Naive thymus-derived CD8-positive, alpha-beta T cell (primary cell): Measurements from ENCODE around the gene AKNA. TPM values are rescaled to one million over a fixed set of nuclear protein-coding genes. Genes with fewer than 3 reads are reported as not detected.

ENCODE experiments used
- ATAC-seq, 2 donors: fragments of 150-1000 bp; cut with Tn5 transposase in 1 of 2; sonication (Bioruptor Pico), chemical (Tn5 transposase) in 1 of 2; 1 replicate in 1 of 2; 2 replicates in 1 of 2; pipeline ENCODE4 v1.10.0; 2021; ENCODE audit warnings: mild to moderate bottlenecking in 2 of 2, moderate library complexity in 2 of 2
- POLR2A ChIA-PET: fragments of 350-600 bp; sonication (Branson Sonifier 250); formaldehyde crosslinking; loops from one replicate; lab custom pipeline; 2021; ENCODE audit warnings: antibody characterized with exemption; lab: Charles Lee
- DNase-seq, 10 donors: peaks; one replicate each; pipeline versions ENCODE4 v3.0.0 to v3.0.0-alpha.2; 2020 to 2022
- H3K27ac Mint-ChIP-seq, 10 donors: one replicate each; pipeline ENCODE4 v1.8.0; 2020 to 2022; ENCODE audit warnings: mild to moderate bottlenecking in 10 of 10, mixed read lengths in 10 of 10, moderate library complexity in 4 of 10, inconsistent platforms in 1 of 10
- H3K27me3 Mint-ChIP-seq, 5 donors: one replicate each; pipeline ENCODE4 v1.8.0; 2021 to 2022; ENCODE audit warnings: mixed read lengths in 5 of 5
- H3K36me3 Mint-ChIP-seq, 3 donors: one replicate each; pipeline ENCODE4 v1.8.0; 2020 to 2022; ENCODE audit warnings: mixed read lengths in 3 of 3, mild to moderate bottlenecking in 2 of 3, inconsistent platforms in 1 of 3
- H3K4me1 Mint-ChIP-seq, 4 donors: one replicate each; pipeline ENCODE4 v1.8.0; 2021 to 2022; ENCODE audit warnings: mixed read lengths in 4 of 4
- H3K4me3 Mint-ChIP-seq, 10 donors: one replicate each; pipeline ENCODE4 v1.8.0; 2020 to 2022; ENCODE audit warnings: mild to moderate bottlenecking in 10 of 10, mixed read lengths in 10 of 10, moderate library complexity in 6 of 10, inconsistent platforms in 1 of 10
- H3K9me3 Mint-ChIP-seq, 9 donors: one replicate each; pipeline ENCODE4 v1.8.0; 2020 to 2022; ENCODE audit warnings: mixed read lengths in 9 of 9, mild to moderate bottlenecking in 3 of 9, inconsistent platforms in 1 of 9, moderate library complexity in 1 of 9
- polyA plus RNA-seq, 3 donors: library from polyadenylated mRNA; unstranded; fragments of 300-500 nt; fragmentation: Illumina TruSeq; gene quantifications; one replicate each; pipeline ENCODE4 v1.2.3, GENCODE V29; 2021
- total RNA-seq, 8 experiments: library from RNA in 2 of 8; stranded (reverse) in 2 of 8; gene quantifications; one replicate each; pipeline ENCODE4 v1.2.3 and lab custom pipeline; 2021 to 2026

Gene AKNA
- total and polyA plus RNA-seq, 5 experiments from 2014 or later = 12.7 to 430 (median 31.6) TPM

DNA sequence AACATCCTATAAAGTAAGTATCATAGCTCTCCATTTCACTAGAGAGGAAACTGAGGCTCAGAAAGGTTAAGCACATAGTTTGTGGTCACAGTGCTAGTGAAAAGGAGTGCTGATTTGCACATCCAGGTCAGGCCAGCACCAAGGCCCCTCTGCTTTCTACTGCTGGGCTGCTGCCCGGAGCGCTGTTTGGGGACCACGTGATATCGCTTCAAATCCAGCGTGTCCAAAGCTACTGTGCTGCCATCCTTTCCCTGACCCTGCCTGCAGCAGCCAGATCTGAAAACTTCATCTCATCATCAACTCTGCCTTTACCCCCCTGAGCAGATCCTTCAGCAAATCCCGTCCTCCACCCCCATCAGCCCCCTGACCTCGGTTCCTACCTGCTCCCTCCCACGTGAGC lies 40.7 kb upstream of the AKNA start:
- ATAC-seq (no peak), DNase-seq (no peak)
- H3K27me3 Mint-ChIP-seq = peaks cover 0 to 2% (median 0%) of the 10 kb centered on the region in 5 donors
- H3K4me3 Mint-ChIP-seq = no peak overlapping the region
- H3K27ac Mint-ChIP-seq = no peak overlapping the region
- H3K9me3 Mint-ChIP-seq = no peaks in the 10 kb centered on the region
- no peaks in the 10 kb centered on the region for H3K36me3 Mint-ChIP-seq
- H3K4me1 Mint-ChIP-seq = peaks cover 0 to 3% (median 0%) of the 10 kb centered on the region in 4 donors
- POLR2A ChIA-PET = interaction anchor here (1.0 kb wide), 1 partner anchor 23 kb away, joined by 3 read pairs; no protein-coding TSS in a partner anchor

DNA sequence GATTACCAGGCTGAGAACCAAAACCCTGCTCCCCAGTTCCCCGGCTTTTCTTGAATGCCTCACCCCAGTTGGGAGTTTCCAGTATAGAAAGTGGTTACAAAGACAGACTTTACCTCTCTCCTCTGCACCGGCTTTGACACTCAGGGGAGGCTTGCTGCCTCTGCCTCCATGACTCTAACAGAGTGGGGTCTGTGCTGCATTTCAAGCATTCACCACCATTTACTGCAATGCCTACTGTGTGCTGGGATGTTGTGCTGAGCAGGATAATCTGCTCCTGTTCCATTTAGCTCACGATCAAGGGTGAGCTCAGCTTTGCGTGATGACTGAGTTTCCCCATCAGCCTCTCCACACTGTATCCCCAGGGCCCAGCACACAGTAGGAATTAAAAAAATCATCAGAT lies 39.9 kb upstream of the AKNA start:
- DNase-seq = no peak
- Mint-ChIP-seq H3K4me1 (no peaks in the 10 kb centered on the region), H3K27ac (no peak overlapping the region), H3K4me3 (no peak overlapping the region), H3K36me3 (no peaks in the 10 kb centered on the region), H3K27me3 (peaks cover 0 to 2% (median 0%) of the 10 kb centered on the region in 5 donors), H3K9me3 (no peaks in the 10 kb centered on the region)
- ATAC-seq = no peak
- POLR2A ChIA-PET = interaction anchor here (1.0 kb wide), 1 partner anchor 22 kb away, joined by 3 read pairs; no protein-coding TSS in a partner anchor

DNA sequence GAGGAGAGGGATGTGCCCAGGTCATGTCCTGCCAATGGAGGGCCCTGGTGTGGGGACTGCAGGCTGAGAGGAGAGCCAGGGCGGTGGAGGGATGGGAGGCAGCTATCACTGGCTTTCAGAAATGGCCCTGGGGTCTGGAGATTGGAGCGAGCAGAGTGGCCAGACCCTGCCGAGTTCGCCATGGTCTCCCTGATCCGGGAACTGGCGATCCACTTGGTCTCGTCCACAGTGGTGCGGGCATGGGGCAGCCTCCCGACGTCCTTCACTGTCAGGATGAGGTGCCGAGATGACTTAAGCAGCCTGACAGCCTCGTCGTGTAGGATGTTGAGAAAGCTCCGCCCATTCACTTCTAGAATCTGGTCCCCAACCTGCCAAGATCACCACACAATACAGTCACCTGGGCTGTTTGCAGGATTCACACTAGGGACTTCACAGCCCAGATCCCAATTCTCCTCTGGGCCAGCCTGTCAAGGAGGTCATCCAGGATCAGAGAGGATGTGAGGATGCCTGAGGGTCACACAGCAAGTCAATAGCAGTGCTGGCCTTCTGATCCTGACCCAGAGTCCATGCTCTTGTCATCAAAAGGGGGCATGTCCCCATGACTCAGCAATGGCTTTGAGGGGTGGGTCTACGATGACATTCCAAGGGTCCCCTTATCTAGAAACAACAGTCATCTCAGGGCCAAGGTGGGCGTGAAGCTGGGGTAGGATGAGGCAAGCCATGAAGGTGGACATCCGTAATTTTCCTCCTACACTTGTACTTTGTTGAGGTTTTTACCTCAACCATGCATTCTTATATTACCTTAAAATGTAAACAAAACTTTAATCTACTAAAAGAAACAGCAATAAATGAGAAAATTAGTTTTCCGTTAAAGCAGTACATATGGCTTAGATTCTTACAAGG lies 38.5 kb upstream of the AKNA start:
- Mint-ChIP-seq H3K9me3 (no peaks in the 10 kb centered on the region), H3K27ac (peak overlapping the region in 1 of 10 donors; percentile 67), H3K4me3 (no peak overlapping the region), H3K4me1 (no peaks in the 10 kb centered on the region), H3K36me3 (no peaks in the 10 kb centered on the region), H3K27me3 (peaks cover 0 to 2% (median 0%) of the 10 kb centered on the region in 5 donors)
- POLR2A ChIA-PET = no interaction called here
- DNase-seq = no peak
- no peak for ATAC-seq

DNA sequence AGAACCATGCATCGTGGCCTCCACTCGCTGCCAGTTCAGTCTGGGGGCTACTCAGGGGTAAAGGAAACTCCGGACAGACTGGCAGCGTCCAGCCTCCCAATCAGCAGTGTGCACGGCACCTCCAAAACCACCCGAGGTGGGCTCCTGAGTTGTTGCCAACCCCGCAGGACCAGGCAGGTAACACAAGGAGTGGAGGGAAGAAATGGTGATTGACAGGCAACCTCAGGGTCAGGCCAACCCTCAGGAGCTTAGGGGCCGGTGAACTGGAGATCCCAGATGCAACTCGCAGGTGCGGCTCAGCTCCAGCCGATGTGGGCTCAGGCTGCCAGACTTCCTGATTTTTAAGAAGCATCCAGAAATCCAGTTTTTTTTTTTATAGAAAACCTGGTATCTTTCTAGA lies 37.3 kb upstream of the AKNA start:
- no peaks in the 10 kb centered on the region for H3K36me3 Mint-ChIP-seq
- DNase-seq = no peak
- POLR2A ChIA-PET = no interaction called here
- no peaks in the 10 kb centered on the region for H3K4me1 Mint-ChIP-seq
- H3K9me3 Mint-ChIP-seq = no peaks in the 10 kb centered on the region
- H3K27me3 Mint-ChIP-seq = peaks cover 0 to 2% (median 0%) of the 10 kb centered on the region in 5 donors
- no peak overlapping the region for H3K4me3 Mint-ChIP-seq
- ATAC-seq = no peak
- H3K27ac Mint-ChIP-seq = peak overlapping the region in 1 of 10 donors; percentile 36

DNA sequence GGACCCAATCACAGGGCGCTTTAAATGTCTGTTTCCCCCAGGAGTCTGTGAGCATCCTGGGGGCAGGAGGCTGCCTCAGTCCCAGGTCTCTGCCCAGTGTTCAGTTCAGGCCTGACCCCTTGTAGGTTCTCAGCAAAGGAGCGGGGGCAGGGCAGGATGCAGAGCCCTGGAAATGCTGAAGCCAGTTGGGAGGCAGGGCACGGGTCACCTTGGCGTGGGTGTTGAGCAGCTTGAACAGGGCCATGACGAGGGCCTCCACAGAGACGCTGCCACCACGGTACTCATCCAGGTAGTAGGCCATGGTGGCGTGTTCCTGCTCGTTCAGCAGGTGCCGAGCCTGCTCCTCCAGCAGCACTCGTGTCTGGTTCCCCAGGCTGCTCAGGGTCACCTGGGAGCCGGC lies 36.3 kb upstream of the AKNA start:
- Mint-ChIP-seq H3K9me3 (no peaks in the 10 kb centered on the region), H3K27ac (no peak overlapping the region), H3K27me3 (peaks cover 0 to 2% (median 0%) of the 10 kb centered on the region in 5 donors), H3K36me3 (no peaks in the 10 kb centered on the region), H3K4me3 (no peak overlapping the region), H3K4me1 (peaks cover 0 to 2% (median 0%) of the 10 kb centered on the region in 4 donors)
- no peak for DNase-seq
- no peak for ATAC-seq
- POLR2A ChIA-PET = no interaction called here

DNA sequence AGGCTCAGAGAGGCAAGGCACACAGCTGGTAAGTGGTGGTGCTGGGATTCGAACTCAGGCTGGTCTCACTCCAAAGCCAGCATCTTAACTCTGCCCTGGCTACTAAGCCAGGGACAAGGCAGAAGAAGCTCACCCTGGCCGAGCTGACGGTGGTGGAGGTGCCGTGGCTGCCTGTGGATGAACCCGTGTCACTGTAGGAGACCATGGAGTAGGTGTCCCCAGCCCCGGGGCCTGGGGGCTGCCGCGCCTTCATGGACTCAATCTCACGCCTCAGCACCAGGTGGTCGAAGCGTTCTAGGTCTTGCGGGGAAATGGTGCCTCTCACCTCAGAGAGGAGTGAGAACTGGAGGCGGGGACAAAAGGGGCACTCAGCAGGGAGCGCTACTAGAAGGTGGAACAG lies 35.4 kb upstream of the AKNA start:
- POLR2A ChIA-PET = no interaction called here
- H3K4me1 Mint-ChIP-seq = peaks cover 0 to 6% (median 1%) of the 10 kb centered on the region in 4 donors
- H3K27ac Mint-ChIP-seq = peak overlapping the region in 2 of 10 donors; percentile 22 to 33
- ATAC-seq (no peak), DNase-seq (no peak)
- no peaks in the 10 kb centered on the region for H3K36me3 Mint-ChIP-seq
- H3K4me3 Mint-ChIP-seq = no peak overlapping the region
- peaks cover 0 to 2% (median 0%) of the 10 kb centered on the region in 5 donors for H3K27me3 Mint-ChIP-seq
- no peaks in the 10 kb centered on the region for H3K9me3 Mint-ChIP-seq

DNA sequence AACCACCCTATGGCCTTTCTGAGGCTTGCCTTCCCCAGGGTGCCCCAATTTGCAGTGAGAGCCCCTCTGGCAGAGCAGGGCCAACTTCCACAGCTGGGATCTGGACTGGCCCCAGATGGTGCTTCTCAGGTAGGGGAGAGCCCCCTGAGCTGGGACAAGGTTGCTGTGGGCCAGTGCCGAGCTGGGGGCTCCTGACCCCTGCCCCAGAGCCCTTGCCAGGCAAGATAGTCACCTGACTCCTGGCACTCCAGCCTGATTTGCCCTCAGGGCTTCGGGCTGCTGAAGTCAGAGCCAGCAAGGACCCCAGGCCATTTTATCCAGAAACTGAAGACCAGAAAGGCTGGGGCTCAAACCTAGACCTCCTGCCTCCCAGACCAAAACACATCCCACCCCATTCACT lies 33.4 kb upstream of the AKNA start:
- Mint-ChIP-seq H3K27me3 (peaks cover 0 to 2% (median 0%) of the 10 kb centered on the region in 5 donors), H3K36me3 (no peaks in the 10 kb centered on the region), H3K4me3 (no peak overlapping the region), H3K27ac (no peak overlapping the region), H3K9me3 (no peaks in the 10 kb centered on the region), H3K4me1 (peaks cover 0 to 12% (median 8%) of the 10 kb centered on the region in 4 donors)
- POLR2A ChIA-PET = interaction anchor here (0.5 kb wide), 1 partner anchor 82 kb away, joined by 5 read pairs; no protein-coding TSS in a partner anchor
- ATAC-seq (no peak), DNase-seq (no peak)

DNA sequence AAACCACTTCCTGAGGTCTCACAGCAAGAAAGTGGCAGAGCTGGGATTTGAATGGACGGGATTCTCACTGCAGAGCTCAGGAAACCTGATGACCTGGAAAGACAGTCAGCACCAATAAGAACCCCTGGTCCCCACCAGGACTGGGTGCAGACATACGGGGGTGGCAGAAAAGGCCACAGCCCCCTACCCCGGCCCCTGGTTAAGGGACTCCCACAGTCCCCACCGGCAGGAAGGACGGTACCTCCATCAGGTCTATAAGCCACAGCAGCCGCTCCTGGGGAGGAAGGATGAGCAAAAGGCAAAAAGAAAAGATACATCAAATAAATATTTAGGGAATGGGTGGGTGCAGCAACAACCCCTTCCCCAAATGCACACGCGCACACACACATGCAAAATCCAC lies 32.0 kb upstream of the AKNA start:
- POLR2A ChIA-PET = no interaction called here

DNA sequence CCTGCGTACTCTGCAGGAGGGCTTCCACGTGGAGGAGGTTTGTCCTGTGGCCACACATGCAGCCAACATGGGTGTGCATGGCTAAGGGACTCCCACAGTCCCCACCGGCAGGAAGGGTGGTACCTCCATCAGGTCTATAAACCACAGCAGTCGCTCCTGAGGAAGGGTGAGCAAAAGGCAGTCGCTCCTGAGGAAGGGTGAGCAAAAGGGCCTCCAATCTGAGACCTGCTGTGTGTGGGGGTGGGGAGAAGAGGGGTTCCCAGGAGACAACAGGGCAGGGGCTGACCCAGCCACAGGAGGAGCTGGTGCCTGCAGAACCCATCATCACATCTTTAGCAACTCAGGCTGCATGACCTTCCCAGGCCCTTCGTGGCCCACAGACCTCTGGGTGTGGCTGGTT lies 30.3 kb upstream of the AKNA start:
- ATAC-seq (no peak), DNase-seq (no peak)
- Mint-ChIP-seq H3K27ac (peak overlapping the region in 4 of 10 donors; percentile 43 to 67 (median 48)), H3K9me3 (no peaks in the 10 kb centered on the region), H3K27me3 (no peaks in the 10 kb centered on the region), H3K4me3 (peak overlapping the region in 1 of 10 donors; percentile 8), H3K36me3 (no peaks in the 10 kb centered on the region), H3K4me1 (peaks cover 0 to 12% (median 8%) of the 10 kb centered on the region in 4 donors)
- POLR2A ChIA-PET = no interaction called here

More for the DNA sequence above, 32.0 kb upstream of the AKNA start:
- ATAC-seq (no peak), DNase-seq (no peak)
- Mint-ChIP-seq H3K27me3 (peaks cover 0 to 2% (median 0%) of the 10 kb centered on the region in 5 donors), H3K36me3 (no peaks in the 10 kb centered on the region), H3K4me3 (no peak overlapping the region), H3K9me3 (no peaks in the 10 kb centered on the region), H3K27ac (no peak overlapping the region), H3K4me1 (peaks cover 0 to 12% (median 8%) of the 10 kb centered on the region in 4 donors)

DNA sequence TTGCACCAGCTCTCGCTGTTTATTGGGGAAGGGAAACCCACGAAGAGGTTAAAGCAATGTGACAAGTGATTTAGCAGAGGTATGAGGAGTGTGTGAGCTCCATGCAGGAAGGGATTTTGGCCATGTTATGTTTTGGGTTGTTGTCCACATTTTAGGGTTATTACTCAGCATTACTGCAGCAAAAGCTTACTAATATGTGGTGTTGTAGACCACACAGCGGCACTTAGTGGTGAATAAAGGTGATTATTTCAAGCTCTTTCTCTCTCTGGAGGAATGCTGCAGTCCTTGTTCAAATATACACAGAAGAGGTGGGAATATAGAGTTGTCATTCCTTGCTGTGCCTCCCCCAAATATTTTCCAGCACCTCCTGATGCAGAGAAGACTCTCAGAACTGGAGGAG lies 29.7 kb upstream of the AKNA start:
- Mint-ChIP-seq H3K4me1 (peaks cover 0 to 12% (median 8%) of the 10 kb centered on the region in 4 donors), H3K36me3 (no peaks in the 10 kb centered on the region), H3K4me3 (no peak overlapping the region), H3K27me3 (no peaks in the 10 kb centered on the region), H3K27ac (peak overlapping the region in 3 of 10 donors; percentile 43 to 67 (median 49)), H3K9me3 (no peaks in the 10 kb centered on the region)
- POLR2A ChIA-PET = no interaction called here
- no peak for DNase-seq
- ATAC-seq = no peak

DNA sequence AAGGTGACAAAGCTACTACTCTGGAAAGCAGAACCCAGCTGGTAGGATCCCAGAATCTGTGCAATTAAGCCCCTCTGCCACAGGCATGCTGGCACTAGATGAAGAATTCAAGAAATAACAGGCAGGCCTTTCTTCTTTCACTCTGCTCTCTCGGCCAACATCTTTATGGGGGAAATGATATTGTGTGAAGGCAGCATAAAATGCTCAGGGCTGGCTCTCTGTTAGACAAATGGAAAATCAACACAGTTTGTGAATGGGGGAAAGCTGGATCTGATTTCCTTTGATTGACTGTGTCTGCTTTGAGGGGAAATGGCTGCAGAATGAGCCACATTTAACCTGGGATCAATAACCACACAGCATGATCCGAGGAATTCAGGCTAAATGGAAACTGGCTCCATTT lies 29.1 kb upstream of the AKNA start:
- Mint-ChIP-seq H3K9me3 (no peaks in the 10 kb centered on the region), H3K27me3 (no peaks in the 10 kb centered on the region), H3K27ac (peak overlapping the region in 1 of 10 donors; percentile 60), H3K4me3 (no peak overlapping the region), H3K36me3 (no peaks in the 10 kb centered on the region), H3K4me1 (peaks cover 0 to 12% (median 8%) of the 10 kb centered on the region in 4 donors)
- POLR2A ChIA-PET = no interaction called here
- no peak for ATAC-seq
- DNase-seq = no peak

DNA sequence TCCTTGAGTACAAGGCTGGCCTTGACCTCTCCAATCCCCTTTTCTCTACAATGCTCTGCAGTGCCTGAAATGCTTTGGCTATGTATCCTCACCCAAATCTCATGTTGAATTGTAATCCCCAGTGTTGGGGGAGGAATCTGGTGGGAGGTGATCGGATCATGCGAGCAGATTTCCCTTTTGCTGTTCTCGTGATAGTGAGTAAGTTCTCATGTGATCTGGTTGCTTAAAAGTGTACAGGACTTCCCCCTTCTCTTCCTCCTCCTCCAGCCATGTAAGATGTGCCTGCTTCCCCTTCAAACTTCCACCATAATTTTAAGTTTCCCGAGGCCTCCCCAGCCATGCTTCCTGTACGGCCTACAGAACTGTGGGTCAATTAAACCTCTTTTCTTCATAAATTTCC lies 28.5 kb upstream of the AKNA start:
- POLR2A ChIA-PET = interaction anchor here (0.6 kb wide), 1 partner anchor 31 kb away, joined by 4 read pairs; no protein-coding TSS in a partner anchor
- ATAC-seq = no peak
- no peak for DNase-seq
- peak overlapping the region in 1 of 10 donors; percentile 12 for H3K27ac Mint-ChIP-seq
- no peak overlapping the region for H3K4me3 Mint-ChIP-seq
- no peaks in the 10 kb centered on the region for H3K27me3 Mint-ChIP-seq
- no peaks in the 10 kb centered on the region for H3K9me3 Mint-ChIP-seq
- no peaks in the 10 kb centered on the region for H3K36me3 Mint-ChIP-seq
- peaks cover 0 to 12% (median 8%) of the 10 kb centered on the region in 4 donors for H3K4me1 Mint-ChIP-seq

DNA sequence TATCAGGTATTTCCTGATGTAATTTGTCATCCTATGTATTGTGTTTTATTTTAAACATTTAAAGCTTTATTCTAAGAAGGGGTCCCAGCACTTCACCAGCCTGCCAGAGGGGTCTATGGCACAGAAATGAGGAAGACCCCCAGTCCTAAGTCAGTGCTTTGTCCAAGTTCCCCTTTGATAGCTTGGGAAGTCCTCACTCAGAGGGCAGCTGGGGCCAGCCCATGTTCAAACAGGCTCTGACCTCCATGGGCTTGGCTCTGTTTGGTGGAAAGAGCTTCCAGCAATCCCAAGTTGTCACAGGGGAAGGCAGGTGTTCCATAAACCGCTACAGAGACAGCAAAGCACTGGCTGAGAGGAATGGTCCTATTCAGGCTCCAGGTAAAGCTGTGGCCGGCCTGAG lies 26.6 kb upstream of the AKNA start:
- POLR2A ChIA-PET = no interaction called here
- H3K4me3 Mint-ChIP-seq = no peak overlapping the region
- H3K36me3 Mint-ChIP-seq = no peaks in the 10 kb centered on the region
- no peak for ATAC-seq
- H3K9me3 Mint-ChIP-seq = no peaks in the 10 kb centered on the region
- no peaks in the 10 kb centered on the region for H3K27me3 Mint-ChIP-seq
- DNase-seq = no peak
- H3K4me1 Mint-ChIP-seq = peaks cover 0 to 12% (median 7%) of the 10 kb centered on the region in 4 donors
- no peak overlapping the region for H3K27ac Mint-ChIP-seq
